Peyer's patch (tissue), 4 donors: ENCODE data around the gene IL12A. TPM values are rescaled to one million over a fixed set of nuclear protein-coding genes. Genes with fewer than 3 reads are reported as not detected.
A peak's percentile ranks its signal among the peaks of the same experiment; 100 is the strongest.

Experiments used
- DNase-seq, 3 donors: peaks; one replicate each; pipeline ENCODE4 v3.0.0-alpha.2; 2017 to 2019
- H3K27ac ChIP-seq, 4 donors: fragments of 200-600 bp; sonication (generic); one replicate each; pipeline ENCODE4 v1.5.1; 2016 to 2019
- H3K27me3 ChIP-seq, 2 donors: fragments of 200-600 bp; sonication (generic); one replicate each; pipeline ENCODE4 v1.5.1; 2019
- H3K36me3 ChIP-seq, 3 donors: fragments of 200-600 bp; sonication (generic); one replicate each; pipeline ENCODE4 v1.5.1; 2016 to 2019
- H3K4me1 ChIP-seq, 4 donors: fragments of 200-600 bp; sonication (generic); one replicate each; pipeline ENCODE4 v1.5.1; 2016 to 2019
- H3K4me3 ChIP-seq, 4 donors: fragments of 200-600 bp; sonication (generic); 1 replicate in 3 of 4; 2 replicates in 1 of 4; pipeline ENCODE4 v1.5.1; 2016 to 2019; ENCODE audit warnings: mild to moderate bottlenecking in 1 of 4
- H3K9me3 ChIP-seq, 4 donors: fragments of 200-600 bp; sonication (generic); one replicate each; pipeline ENCODE4 v1.5.1; 2016 to 2019; ENCODE audit warnings: mild to moderate bottlenecking in 1 of 4
- POLR2A ChIP-seq, 2 donors: fragments of 450-650 bp; IDR thresholded peaks; one replicate each; pipeline ENCODE4 v1.5.1; 2017; ENCODE audit warnings: antibody characterized with exemption in 2 of 2, mild to moderate bottlenecking in 2 of 2, moderate library complexity in 2 of 2
- total RNA-seq, 4 donors: library from RNA; depleted of rRNA; stranded (reverse); fragments of >200 nt; gene quantifications; one replicate each; pipeline ENCODE4 v1.1.0, GENCODE V29; 2016
- TF ChIP-seq, protein P1 (sequence below), 6 experiments: fragments of 450-650 bp in 4 of 6; fragments of 200-600 bp in 2 of 6; sonication (generic) in 1 of 6; IDR thresholded peaks; one replicate each; pipeline ENCODE4 v1.5.1; 2017 to 2019; ENCODE audit warnings: antibody characterized with exemption in 6 of 6, mild to moderate bottlenecking in 3 of 6, moderate library complexity in 1 of 6

Gene IL12A
- total RNA-seq, 4 donors from 2014 or later: 1.2 TPM; not detected in 3

DNA sequence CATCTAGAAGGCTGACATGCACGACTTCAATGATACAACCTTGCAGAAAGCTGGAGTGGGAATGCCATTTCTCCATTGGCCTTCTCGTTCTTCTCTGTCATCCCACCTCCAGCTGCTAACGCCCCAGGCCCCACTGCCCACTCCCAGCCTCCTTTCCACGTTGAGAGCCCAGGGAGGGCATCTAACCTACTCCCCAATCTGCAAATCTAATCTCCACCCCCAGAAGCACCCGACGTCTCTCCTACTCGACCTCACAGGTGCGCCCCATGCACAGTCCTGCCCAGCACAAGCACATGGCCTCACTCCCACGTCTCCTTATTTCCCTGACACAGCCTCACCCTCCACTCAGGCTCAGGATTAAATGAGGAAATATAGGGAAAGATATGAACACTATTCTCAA is 33.4 kb downstream of the IL12A start:
- H3K9me3 ChIP-seq: no peaks in the 10 kb centered on the region
- no peak overlapping the region for H3K4me3 ChIP-seq
- no peaks in the 10 kb centered on the region for H3K27me3 ChIP-seq
- DNase-seq: no peak
- TF ChIP-seq POLR2A (IDR thresholded peaks at IDR 0.05): no peak
- TF ChIP-seq, protein P1, sequence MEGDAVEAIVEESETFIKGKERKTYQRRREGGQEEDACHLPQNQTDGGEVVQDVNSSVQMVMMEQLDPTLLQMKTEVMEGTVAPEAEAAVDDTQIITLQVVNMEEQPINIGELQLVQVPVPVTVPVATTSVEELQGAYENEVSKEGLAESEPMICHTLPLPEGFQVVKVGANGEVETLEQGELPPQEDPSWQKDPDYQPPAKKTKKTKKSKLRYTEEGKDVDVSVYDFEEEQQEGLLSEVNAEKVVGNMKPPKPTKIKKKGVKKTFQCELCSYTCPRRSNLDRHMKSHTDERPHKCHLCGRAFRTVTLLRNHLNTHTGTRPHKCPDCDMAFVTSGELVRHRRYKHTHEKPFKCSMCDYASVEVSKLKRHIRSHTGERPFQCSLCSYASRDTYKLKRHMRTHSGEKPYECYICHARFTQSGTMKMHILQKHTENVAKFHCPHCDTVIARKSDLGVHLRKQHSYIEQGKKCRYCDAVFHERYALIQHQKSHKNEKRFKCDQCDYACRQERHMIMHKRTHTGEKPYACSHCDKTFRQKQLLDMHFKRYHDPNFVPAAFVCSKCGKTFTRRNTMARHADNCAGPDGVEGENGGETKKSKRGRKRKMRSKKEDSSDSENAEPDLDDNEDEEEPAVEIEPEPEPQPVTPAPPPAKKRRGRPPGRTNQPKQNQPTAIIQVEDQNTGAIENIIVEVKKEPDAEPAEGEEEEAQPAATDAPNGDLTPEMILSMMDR (IDR thresholded peaks at IDR 0.05): no peak
- no peak overlapping the region for H3K27ac ChIP-seq
- no peaks in the 10 kb centered on the region for H3K4me1 ChIP-seq
- H3K36me3 ChIP-seq: no peaks in the 10 kb centered on the region

DNA sequence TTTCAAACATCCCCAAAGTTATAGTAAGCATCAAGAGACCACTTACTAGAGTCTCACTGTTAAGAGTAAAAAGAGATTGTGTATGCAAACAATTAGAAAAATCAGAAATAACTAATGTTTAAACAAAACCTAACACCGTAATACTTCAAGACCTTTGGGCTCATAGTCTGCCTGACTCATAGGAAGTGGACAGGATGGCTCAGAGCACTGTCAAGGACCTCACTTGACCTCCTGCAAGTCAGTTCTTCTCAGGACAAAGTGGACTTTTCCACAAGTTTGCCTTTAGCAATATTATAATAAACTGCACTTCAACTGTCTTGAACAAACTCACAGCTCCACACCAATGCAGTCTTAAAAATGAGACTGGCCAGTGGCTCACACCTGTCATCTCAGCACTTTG is 34.8 kb downstream of the IL12A start:
- Histone ChIP-seq H3K9me3 (no peaks in the 10 kb centered on the region), H3K36me3 (no peaks in the 10 kb centered on the region), H3K4me3 (no peak overlapping the region), H3K4me1 (no peaks in the 10 kb centered on the region), H3K27ac (no peak overlapping the region), H3K27me3 (no peaks in the 10 kb centered on the region)
- DNase-seq: no peak
- TF ChIP-seq, protein P1 (IDR thresholded peaks at IDR 0.05): no peak
- TF ChIP-seq POLR2A (IDR thresholded peaks at IDR 0.05): no peak

DNA sequence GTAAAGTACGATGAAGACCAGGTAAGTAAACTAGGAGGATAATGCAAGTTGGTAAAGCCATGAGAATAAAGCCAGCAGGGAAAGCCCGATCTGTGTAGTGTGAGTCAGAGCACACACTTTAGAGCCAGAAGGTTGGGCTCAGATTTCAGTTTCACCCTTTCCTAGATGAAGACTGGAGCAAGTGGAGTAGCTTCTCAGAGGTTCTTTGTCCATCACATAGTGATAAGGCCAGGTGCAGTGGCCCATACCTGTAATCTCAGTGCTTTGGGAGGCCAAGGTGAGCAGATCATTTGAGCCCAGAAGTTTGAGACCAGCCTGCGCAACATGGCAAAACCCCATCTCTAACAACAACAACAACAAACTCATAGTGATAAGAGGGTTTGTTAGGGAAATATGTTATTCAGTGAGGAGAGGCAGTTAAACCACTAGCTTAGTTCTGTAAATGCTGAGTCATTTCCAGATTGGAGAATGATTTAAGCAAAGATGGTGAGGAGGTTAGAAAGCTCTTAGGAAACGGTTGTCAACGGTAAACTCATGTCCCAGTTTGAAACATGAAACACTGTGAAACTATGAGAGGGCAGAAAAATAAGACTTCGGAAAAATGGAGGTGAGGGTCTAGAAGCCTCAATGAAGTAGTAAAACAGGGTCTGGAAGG is 39.0 kb downstream of the IL12A start:
- H3K4me3 ChIP-seq: no peak overlapping the region
- TF ChIP-seq, protein P1 (IDR thresholded peaks at IDR 0.05): no peak
- TF ChIP-seq POLR2A (IDR thresholded peaks at IDR 0.05): no peak
- no peaks in the 10 kb centered on the region for H3K4me1 ChIP-seq
- H3K27ac ChIP-seq: no peak overlapping the region
- H3K36me3 ChIP-seq: no peaks in the 10 kb centered on the region
- no peak for DNase-seq
- no peaks in the 10 kb centered on the region for H3K9me3 ChIP-seq
- no peaks in the 10 kb centered on the region for H3K27me3 ChIP-seq

DNA sequence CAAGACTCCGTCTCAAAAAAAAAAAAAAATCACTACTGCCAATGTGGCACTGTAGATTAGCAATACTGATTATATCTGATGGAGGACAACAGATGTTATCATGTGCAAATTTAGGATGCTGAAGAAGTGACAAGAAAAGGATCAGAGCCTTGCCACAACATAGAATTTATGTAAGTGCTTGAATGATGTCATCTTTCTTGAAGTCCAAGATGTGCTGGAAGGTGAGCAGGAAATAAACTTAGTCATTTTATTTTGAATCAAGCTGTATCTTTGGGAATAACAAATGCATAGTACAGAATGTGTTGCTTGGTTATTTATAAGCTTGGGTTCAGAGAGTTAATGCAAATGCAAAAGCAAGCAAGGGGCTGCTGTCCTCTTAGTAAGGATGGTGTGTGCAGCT is 47.1 kb downstream of the IL12A start:
- H3K9me3 ChIP-seq: no peaks in the 10 kb centered on the region
- H3K27me3 ChIP-seq: peaks cover 0 to 8% of the 10 kb centered on the region in 2 donors
- no peak overlapping the region for H3K27ac ChIP-seq
- no peak overlapping the region for H3K4me3 ChIP-seq
- no peaks in the 10 kb centered on the region for H3K4me1 ChIP-seq
- DNase-seq: no peak
- H3K36me3 ChIP-seq: no peaks in the 10 kb centered on the region
- TF ChIP-seq, protein P1 (IDR thresholded peaks at IDR 0.05): no peak
- no peak for TF ChIP-seq POLR2A (IDR thresholded peaks at IDR 0.05)

DNA sequence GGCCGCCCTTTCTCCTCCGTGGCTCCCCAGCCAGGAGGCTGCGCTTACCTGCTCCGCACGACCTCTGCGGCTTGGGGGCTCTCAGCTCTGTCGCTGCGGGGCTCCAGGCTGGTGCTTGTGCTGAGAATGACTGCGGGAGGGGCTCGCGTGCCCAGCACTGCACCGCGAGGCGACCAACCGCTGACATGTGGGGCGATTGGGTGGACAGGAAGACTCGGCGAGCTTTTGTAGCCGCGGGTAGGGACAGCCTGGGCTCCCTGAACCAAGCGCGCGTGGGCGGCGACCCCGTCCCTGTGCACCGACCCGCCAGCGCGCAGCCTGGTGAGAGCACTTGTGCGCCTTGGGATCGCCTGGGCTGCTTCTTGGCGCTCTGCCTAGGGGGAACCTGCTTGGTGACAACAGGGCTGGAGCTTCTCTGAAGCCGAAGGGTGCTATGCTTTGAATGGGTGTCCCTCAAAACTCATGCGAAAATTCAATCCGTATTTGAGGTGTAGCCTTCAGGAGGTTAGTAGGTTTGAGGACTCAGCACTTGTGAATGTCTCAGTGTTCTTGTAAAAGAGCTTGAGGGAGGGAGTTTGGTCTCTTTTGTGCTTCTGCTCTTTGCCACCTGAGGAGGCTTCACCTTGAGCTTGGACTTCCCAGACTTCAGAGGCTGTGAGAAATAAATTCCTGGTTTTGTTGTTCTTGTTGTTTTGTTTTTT is 50.4 kb downstream of the IL12A start:
- DNase-seq: peak in 1 of 3 donors; percentile 46
- H3K4me3 ChIP-seq: peak overlapping the region in 2 of 4 donors; percentile 22 to 26

More for the DNA sequence above, 50.4 kb downstream of the IL12A start:
- H3K27ac ChIP-seq: no peak overlapping the region
- H3K9me3 ChIP-seq: peaks cover 0 to 2% (median 0%) of the 10 kb centered on the region in 4 donors
- H3K27me3 ChIP-seq: peaks cover 0 to 8% of the 10 kb centered on the region in 2 donors
- H3K36me3 ChIP-seq: no peaks in the 10 kb centered on the region
- TF ChIP-seq, protein P1 (IDR thresholded peaks at IDR 0.05): no peak
- TF ChIP-seq POLR2A (IDR thresholded peaks at IDR 0.05): no peak
- H3K4me1 ChIP-seq: no peaks in the 10 kb centered on the region
